ENCODE measurements around the gene RUFY3.
"Not testable (repeated sequence)": the region's sequence is repeated elsewhere in the genome, so short reads cannot be mapped to it uniquely, and the experiment has no call there.

RUFY3 gene, protein sequence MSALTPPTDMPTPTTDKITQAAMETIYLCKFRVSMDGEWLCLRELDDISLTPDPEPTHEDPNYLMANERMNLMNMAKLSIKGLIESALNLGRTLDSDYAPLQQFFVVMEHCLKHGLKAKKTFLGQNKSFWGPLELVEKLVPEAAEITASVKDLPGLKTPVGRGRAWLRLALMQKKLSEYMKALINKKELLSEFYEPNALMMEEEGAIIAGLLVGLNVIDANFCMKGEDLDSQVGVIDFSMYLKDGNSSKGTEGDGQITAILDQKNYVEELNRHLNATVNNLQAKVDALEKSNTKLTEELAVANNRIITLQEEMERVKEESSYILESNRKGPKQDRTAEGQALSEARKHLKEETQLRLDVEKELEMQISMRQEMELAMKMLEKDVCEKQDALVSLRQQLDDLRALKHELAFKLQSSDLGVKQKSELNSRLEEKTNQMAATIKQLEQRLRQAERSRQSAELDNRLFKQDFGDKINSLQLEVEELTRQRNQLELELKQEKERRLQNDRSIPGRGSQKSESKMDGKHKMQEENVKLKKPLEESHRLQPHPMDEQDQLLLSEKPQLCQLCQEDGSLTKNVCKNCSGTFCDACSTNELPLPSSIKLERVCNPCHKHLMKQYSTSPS

DNA sequence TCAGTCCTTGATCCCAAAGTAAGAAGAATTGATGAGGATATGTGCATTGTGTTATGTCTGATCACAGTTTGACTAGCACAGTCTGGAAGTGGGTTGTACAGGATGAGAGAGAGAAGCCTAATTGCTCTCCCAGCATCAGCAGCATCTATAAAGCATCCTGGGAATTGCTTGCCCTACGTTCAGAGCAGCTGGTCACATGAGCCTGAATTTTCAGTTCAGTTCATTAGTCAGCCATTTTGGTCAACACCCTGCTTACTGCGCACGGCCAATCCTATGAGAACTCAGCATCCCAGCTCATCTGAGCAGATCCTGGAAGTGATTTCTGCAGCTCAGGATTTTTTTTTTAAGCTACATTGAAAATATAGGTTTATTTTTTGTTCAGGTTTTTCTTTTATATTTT, at the start of gene RUFY3:
Gene RUFY3 (plus strand): TSS at position 218 of the 400 bp plus-strand sequence. CDS start 610 bp downstream, outside the sequence.
- DNase-seq (ENCODE audit: extremely low read depth in 1 of 2, low read depth in 1 of 2), result no peak

DNA sequence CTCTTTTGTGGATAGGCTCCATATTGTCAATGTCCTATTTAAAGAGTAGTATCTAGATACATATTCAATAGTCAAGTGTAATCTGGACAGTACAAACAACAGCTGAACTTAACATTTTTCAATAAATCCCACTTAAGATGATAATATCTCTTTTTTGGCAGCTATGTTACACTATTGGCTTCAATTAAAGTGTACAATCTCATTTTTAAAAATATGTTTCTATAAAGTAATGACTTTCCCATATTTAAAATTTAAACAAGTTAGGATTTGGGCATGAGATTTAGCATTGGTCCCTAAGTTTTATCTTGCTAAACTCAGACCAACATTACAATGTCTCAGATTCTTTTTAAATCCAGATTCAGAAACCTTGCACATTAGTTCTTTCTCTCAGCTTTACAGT, 47.6 kb upstream of the RUFY3 start:
- DNase-seq (ENCODE audit: extremely low read depth in 1 of 2, low read depth in 1 of 2), result no peak

DNA sequence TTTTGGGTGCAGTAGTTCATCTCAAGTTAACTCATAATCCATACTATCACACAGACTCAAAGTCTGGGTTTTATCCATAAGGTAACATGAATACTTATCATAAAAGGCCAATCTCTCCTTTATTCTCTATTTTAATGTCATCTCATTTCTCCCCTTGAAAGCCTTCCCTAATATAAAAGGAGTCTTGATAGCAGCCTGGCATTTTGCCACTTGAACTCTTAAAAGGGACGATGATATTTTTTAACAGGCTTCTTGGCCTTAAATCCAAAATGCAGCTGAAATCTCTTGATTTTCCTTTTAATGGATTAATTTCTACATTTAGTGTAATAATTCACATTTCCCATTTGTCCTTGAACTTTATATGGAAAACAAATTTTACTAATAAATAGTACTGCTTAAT, 47.0 kb upstream of the RUFY3 start:
- no peak for DNase-seq (ENCODE audit: extremely low read depth in 1 of 2, low read depth in 1 of 2)

DNA sequence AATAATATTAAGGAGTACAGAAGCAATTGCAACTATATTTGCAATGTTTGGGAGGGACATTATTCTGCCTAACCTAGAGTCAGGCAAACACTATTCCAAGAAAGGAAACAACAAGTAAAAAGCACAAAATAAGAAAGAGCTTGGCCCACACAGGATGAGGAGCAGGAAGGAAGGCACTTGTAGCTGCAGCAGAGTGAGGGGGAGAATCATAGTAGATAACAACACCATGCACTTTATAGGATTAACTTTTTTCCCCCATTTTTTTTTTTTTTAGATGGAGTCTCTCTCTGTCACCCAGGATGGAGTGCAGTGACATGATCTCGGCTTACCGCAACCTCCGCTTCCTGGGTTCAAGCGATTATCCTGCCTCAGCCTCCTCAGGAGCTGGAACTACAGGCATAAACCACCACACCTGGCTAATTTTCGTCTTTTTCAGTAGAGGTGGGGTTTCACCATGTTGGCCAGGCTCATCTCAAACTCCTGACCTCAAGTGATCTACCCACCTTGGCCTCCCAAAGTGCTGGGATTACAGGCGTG, 45.1 kb upstream of the RUFY3 start:
- no peak for DNase-seq (ENCODE audit: extremely low read depth in 1 of 2, low read depth in 1 of 2)

DNA sequence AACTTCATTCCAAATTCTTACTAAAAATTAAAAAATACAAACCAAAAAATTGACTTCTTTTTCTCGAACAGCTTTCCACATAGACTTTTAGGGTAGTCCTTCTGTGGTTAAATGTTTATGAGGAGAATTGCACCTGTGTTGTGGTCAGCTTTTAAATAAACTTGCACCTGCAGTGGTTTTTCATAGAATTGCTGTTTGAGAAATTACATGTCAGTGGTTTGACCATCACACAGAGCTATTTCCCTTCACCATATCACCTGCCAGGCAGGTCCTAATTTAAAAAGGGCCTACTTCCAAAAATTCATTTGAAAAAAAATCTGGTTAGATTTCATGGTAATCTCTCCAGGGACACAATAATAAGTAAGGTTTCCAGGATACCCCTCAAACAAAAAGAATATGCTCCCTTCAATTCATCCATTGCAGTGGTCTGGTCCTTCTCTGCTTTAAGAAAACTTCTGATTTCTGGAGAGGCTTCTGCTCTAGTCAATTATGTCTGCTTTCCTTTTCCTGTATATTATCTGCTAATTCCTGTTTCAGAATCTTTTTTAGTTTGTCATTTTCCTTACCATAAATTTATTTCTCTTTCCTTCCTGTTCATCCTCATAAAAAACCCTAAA, 43.3 kb upstream of the RUFY3 start:
- DNase-seq (ENCODE audit: extremely low read depth in 1 of 2, low read depth in 1 of 2), result no peak

DNA sequence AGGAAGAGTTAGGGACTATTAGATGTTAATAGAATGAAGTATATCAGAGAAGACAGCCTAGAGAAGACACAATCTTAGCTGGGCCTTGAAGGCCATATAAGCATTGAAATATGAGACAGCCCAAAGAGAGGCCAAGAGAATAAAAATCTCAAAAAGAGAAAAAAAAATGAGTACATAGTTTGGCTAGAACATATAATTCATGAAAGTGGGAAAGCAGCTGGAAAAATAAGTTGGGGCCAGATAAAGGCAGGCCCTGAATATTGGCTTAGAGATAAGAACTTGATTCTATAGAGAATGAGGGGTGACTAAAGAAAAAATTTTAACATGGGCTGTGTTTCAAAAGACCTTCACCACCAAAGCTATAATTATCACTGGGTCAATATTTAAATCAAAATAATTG, 40.8 kb upstream of the RUFY3 start:
- DNase-seq (ENCODE audit: extremely low read depth in 1 of 2, low read depth in 1 of 2), result no peak

DNA sequence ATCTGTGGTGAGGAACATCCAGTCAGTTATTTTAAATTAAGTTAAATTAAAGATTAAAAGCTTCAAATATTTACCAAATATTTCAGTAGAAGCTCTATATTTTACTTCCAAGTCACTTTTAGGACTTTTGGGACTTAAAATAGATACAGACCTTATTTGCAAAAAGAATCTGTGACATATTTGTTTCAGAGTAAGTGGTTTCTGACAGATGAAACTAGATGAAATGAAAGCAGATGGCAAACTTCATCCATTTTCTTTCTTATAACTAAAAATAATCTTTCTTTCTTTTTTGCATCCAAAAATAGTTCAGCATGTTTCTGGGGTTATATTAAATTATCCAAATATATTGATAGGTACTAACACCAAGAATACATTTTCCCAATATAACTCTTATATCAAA, 40.1 kb upstream of the RUFY3 start:
- DNase-seq (ENCODE audit: extremely low read depth in 1 of 2, low read depth in 1 of 2), result no peak

DNA sequence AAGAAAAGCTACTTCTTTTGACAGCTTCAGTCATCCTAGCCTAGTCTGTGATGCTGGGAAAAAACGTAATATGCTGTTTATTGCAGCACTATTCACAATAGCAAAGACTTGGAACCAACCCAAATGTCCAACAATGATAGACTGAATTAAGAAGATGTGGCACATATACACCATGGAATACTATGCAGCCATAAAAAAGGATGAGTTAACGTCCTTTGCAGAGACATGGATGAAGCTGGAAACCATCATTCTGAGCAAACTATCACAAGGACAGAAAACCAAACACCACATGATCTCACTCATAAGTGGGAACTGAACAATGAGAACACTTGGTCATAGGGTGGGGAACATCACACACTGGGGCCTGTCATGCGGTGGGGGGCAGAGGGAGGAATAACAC, 39.6 kb upstream of the RUFY3 start:
- DNase-seq (ENCODE audit: extremely low read depth in 1 of 2, low read depth in 1 of 2), result not testable (repeated sequence)

DNA sequence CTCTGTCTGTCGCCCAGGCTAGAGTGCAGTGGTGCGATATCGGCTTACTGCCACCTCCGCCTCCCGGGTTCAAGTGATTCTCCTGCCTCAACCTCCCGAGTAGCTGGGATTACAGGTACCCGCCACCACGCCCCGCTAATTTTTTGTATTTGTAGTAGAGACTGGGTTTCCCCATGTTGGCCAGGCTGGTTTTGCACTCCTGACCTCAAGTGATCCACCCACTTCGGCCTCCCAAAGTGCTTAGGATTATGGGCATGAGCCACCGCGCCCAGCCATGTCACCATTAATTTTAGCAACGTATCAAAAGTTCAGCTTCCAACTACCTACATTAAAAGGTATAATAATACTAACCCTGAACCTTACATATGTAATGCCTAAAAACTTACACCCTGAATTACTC, 34.4 kb upstream of the RUFY3 start:
- no peak for DNase-seq (ENCODE audit: extremely low read depth in 1 of 2, low read depth in 1 of 2)

DNA sequence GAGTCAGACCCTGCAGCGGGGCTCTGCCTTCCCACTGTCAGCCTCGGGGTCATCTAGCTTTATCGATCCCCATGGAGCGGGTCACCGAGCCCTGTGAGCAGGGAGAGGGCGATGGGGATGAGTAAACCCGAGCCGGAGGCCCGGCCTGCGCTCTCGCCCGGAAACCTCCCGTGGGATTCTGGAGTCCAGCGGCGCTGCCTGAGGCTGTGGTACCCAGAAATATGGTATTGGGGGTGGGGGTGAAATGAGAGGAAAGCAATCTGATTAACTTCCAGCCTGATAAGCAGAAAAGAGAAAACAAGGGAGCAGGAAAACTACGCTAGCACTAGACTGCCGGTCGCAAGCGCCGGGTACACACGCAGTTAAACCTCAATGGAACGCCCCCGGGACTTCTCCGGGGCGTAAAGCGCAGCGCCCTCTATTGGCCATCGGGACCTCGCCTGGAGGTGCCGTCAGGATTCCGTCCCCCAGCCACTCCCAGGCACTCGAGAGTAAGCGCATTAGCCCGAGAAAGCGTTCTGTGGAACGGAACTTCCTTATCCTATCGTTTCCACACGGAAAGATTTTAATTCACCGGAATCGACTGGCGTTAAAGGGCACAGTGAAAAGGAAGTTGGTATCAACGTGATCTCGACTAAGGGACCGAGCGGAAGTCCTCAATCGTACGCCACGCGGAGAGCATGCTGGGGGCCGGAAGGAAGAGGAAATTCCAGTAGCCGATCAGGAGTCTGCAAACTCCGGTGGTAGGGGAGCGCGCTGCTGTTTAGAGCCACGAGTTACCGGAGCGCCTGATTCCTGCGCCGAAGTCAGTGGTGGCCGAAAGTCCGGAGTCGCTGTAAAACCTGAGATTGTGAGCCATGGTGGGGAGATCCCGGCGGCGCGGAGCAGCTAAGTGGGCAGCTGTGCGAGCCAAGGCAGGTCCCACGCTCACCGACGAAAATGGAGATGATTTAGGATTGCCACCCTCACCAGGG, 33.7 kb upstream of the RUFY3 start, which contains the start of gene UTP3:
Gene UTP3 (plus strand): TSS at position 712 of the 974 bp plus-strand sequence. CDS start 146 bp downstream, at position 858.
- DNase-seq (ENCODE audit: extremely low read depth in 1 of 2, low read depth in 1 of 2), result peak; percentile 82 to 87

DNA sequence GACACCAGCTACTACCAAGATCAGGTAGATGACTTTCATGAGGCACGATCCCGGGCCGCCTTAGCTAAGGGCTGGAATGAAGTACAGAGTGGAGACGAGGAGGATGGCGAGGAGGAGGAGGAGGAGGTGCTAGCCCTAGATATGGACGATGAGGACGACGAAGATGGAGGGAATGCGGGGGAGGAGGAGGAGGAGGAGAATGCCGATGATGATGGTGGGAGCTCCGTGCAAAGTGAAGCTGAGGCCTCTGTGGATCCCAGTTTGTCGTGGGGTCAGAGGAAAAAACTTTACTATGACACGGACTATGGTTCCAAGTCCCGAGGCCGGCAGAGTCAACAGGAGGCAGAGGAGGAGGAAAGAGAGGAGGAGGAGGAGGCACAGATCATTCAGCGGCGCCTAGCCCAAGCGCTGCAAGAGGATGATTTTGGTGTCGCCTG, 33.0 kb upstream of the RUFY3 start:
- DNase-seq (ENCODE audit: extremely low read depth in 1 of 2, low read depth in 1 of 2), result no peak

DNA sequence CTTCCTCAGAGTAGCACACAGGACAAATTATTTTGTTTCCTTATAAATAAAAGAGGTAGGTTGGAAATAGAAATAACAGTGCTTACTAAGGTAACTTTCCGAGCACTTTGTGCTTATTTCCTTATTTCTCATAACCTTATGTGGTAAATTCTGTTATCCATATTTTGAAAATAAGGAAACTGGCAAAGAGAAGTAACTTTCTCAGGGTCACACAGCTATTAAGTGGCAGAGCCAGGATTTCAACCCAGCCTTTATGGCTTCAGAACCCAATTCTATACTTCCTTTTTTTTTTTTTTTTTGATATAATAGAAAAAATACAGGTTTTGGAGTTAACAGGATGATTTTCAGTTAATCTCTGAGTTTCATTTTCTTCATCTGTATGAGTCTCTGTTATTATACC, 30.1 kb upstream of the RUFY3 start:
- no peak for DNase-seq (ENCODE audit: extremely low read depth in 1 of 2, low read depth in 1 of 2)

DNA sequence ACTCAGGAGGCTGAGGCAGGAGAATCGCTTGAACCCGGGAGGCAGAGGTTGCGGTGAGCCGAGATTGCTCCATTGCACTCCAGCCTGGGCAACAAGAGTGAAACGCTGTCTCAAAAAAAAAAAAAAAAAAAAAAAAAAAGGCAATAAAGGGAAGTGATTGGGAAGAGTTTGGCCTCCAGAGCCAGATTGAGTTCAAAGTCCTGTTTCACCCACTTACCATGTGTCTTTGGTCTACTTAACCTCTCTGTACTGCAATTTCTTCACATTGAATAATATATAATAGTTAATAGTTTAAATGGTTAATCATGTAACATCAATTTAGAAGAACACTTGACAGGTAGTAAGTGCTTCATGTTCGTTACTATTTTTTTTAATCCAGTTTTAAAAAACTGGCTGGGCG, 27.1 kb upstream of the RUFY3 start:
- not testable (repeated sequence) for DNase-seq (ENCODE audit: extremely low read depth in 1 of 2, low read depth in 1 of 2)

DNA sequence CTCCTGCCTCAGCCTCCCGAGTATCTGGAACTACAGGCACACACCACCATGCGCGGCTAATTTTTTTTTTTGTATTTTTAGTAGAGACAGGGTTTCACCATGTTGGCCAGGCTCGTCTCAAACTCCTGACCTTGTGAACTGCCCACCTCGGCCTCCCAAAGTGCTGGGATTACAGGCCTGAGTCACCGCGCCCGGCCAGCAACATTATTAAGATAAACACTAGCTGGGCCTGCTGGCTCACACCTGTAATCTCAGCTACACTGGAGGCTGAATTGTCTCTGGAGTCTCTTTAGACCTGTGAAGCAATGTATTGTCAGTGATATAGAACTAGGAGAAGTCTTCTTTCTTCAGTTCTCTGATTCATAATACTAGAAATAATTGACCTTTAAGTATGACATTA, 23.3 kb upstream of the RUFY3 start:
- not testable (repeated sequence) for DNase-seq (ENCODE audit: extremely low read depth in 1 of 2, low read depth in 1 of 2)

DNA sequence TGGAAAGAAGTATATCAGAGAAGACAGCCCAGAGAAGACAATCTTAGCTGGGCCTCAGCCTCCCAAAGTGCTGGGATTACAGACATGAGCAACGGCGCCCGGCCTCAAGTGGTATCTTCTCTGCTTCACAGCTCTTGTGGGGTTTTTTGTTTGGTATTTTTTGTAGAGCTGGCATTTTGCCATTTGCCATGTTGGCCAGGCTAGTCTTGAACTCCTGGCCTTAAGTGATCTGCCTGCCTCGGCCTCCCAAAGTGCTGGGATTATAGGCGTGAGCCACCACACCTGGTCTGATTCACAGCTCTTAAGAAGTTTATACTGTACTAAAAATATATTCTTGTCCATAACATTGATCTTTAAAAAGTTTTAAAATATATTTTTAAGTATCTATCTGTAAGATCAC, 21.1 kb upstream of the RUFY3 start:
- DNase-seq (ENCODE audit: extremely low read depth in 1 of 2, low read depth in 1 of 2), result no peak

DNA sequence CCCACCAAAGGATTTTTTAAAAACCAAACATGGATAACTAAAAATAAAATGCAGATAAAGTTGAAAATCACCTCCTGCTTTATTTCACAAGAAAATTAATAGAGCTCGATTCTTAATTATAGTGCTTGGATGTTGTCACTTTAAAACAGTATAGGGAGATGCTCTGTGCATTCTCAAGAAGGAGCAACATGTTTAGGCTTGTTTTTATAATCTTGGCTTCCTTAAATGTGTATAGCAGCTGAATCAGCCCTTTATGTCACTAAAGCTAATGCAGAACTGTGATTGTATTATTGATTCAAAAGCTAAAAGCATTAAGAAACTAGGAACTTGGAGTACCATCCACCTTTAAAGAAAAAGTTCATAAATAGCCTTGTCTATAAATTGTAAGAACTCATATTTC, 20.5 kb upstream of the RUFY3 start:
- no peak for DNase-seq (ENCODE audit: extremely low read depth in 1 of 2, low read depth in 1 of 2)

DNA sequence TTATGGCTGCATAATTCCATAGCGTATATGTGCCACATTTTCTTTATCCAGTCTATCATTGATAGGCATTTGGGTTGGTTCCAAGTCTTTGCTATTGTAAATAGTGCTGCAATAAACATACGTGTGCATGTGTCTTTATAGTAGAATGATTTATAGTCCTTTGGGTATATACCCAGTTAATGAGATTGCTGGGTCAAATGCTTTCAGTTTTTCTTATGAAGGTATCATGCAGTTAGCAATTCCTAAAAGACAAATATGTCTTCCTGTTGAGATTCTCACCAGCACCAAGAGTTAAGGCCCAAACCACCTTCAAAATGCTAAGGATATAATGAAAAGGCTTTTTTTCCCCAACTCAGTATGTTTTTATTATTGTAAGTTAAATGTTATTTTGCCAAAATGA, 19.2 kb upstream of the RUFY3 start:
- not testable (repeated sequence) for DNase-seq (ENCODE audit: extremely low read depth in 1 of 2, low read depth in 1 of 2)

DNA sequence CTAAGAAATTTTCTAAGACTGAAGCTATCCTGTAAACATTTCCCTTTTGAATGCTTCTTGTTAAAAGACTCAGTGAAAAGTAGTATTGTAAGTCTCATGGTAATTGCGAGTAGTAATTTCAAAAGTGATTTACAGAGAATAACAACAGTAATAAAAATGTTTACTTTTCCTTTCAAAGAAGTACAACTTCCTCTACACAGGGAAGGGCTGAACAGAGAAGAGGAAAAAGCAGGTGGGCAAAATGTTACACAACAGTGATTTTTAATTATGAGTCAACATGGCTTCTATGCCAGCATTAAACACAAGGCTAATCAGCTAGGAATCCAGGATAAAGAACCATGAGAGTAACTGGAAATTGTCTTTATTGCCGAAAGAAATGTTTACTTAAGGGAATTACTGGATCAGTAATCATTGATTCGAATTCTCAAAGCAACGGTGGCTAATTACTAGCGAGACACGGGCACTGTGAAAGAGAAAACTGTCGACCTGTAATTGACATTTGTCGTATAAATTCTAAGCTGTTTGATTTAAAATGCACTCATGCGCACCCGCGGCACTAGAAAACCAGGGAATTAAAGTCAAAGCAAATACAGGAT, 18.0 kb upstream of the RUFY3 start:
- no peak for DNase-seq (ENCODE audit: extremely low read depth in 1 of 2, low read depth in 1 of 2)

DNA sequence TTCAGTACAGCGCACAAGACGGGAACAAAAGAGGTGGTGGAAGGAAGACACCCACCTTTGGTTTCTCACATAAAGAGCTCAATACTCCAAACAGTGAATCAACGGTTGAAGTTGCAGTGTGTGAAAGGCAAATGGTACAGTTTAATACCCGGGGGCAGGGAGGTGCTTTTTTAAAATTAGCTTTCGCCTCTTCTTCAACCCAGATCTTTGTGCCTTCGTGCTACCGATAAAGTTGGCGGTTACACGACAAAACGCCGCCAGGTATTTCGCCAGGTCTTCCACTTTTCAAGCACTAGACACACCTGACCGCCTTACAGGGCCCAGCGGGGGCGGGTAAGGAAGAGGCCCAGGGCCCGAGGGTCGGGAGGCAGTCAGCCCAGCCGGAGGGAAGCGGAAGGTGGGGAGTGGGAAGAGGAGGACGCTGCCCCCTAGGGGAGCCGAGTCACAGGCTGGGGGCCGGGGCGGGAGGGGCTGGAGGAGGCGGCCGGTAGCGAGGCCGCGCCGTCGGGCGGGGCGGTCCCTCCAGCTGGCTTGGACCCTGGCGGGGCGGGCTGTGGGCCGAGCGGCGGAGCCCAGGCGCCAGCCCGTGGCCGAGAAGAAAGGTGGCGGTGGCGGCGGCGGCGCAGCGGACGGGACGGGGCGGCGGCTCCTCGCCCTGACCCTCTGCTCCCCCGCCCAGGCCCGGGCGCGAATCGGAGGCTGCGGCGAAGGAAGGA, 17.4 kb upstream of the RUFY3 start:
- peak in 1 of 2 donors; percentile 44 for DNase-seq (ENCODE audit: extremely low read depth in 1 of 2, low read depth in 1 of 2)

DNA sequence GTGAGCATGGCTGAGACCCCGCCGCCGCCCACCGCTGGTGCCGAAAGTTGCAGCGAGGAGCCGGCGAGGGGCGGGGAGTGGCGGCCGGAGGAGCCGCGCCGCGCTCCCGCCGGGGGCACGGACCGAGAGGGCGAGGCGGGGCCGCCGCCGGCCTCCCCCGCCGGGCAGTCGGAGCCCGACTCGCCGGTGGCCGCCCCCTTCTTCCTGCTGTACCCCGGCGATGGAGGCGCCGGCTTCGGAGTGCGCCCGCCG, 16.9 kb upstream of the RUFY3 start:
- DNase-seq (ENCODE audit: extremely low read depth in 1 of 2, low read depth in 1 of 2), result no peak
